ENCODE measurements around the gene FCMR. TPM values are rescaled to one million over a fixed set of nuclear protein-coding genes. Genes with fewer than 3 reads are reported as not detected.

The FCMR gene
- total RNA-seq, 1 donor from 2014 or later, result not detected

- no peaks in the 10 kb centered on the region for H3K9me3 Mint-ChIP-seq (ENCODE audit: low read depth)
- H3K27ac Mint-ChIP-seq (ENCODE audit: unreplicated experiment), result no peak overlapping the region
- no peak overlapping the region for H3K4me3 Mint-ChIP-seq (ENCODE audit: unreplicated experiment)
- TF ChIP-seq, protein P1, sequence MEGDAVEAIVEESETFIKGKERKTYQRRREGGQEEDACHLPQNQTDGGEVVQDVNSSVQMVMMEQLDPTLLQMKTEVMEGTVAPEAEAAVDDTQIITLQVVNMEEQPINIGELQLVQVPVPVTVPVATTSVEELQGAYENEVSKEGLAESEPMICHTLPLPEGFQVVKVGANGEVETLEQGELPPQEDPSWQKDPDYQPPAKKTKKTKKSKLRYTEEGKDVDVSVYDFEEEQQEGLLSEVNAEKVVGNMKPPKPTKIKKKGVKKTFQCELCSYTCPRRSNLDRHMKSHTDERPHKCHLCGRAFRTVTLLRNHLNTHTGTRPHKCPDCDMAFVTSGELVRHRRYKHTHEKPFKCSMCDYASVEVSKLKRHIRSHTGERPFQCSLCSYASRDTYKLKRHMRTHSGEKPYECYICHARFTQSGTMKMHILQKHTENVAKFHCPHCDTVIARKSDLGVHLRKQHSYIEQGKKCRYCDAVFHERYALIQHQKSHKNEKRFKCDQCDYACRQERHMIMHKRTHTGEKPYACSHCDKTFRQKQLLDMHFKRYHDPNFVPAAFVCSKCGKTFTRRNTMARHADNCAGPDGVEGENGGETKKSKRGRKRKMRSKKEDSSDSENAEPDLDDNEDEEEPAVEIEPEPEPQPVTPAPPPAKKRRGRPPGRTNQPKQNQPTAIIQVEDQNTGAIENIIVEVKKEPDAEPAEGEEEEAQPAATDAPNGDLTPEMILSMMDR (IDR thresholded peaks at IDR 0.05), result no peak
- no peaks in the 10 kb centered on the region for H3K4me1 Mint-ChIP-seq (ENCODE audit: low read depth)
- no peaks in the 10 kb centered on the region for H3K36me3 Mint-ChIP-seq (ENCODE audit: low read depth)
- no peak for DNase-seq (ENCODE audit: low spot score)
- H3K27me3 Mint-ChIP-seq (ENCODE audit: low read depth), result peaks cover 30% of the 10 kb centered on the region
These were observed 44.0 kb upstream of the FCMR start for GRCh38 chr1:206965781-206966180.

- peaks cover 16% of the 10 kb centered on the region for H3K27me3 Mint-ChIP-seq (ENCODE audit: low read depth)
- no peak for DNase-seq (ENCODE audit: low spot score)
- no peak overlapping the region for H3K27ac Mint-ChIP-seq (ENCODE audit: unreplicated experiment)
- H3K9me3 Mint-ChIP-seq (ENCODE audit: low read depth), result no peaks in the 10 kb centered on the region
- no peak overlapping the region for H3K4me3 Mint-ChIP-seq (ENCODE audit: unreplicated experiment)
- TF ChIP-seq, protein P1 (IDR thresholded peaks at IDR 0.05), result no peak
- H3K36me3 Mint-ChIP-seq (ENCODE audit: low read depth), result no peaks in the 10 kb centered on the region
- no peaks in the 10 kb centered on the region for H3K4me1 Mint-ChIP-seq (ENCODE audit: low read depth)
These were observed 42.0 kb upstream of the FCMR start for GRCh38 chr1:206963740-206964139.

- Mint-ChIP-seq H3K4me3 (ENCODE audit: unreplicated experiment) (no peak overlapping the region), H3K36me3 (ENCODE audit: low read depth) (no peaks in the 10 kb centered on the region), H3K27ac (ENCODE audit: unreplicated experiment) (no peak overlapping the region), H3K27me3 (ENCODE audit: low read depth) (peaks cover 11% of the 10 kb centered on the region), H3K4me1 (ENCODE audit: low read depth) (no peaks in the 10 kb centered on the region), H3K9me3 (ENCODE audit: low read depth) (no peaks in the 10 kb centered on the region)
- DNase-seq (ENCODE audit: low spot score), result no peak
- TF ChIP-seq, protein P1 (IDR thresholded peaks at IDR 0.05), result no peak
These were observed 41.5 kb upstream of the FCMR start for GRCh38 chr1:206963119-206963712.

DNA sequence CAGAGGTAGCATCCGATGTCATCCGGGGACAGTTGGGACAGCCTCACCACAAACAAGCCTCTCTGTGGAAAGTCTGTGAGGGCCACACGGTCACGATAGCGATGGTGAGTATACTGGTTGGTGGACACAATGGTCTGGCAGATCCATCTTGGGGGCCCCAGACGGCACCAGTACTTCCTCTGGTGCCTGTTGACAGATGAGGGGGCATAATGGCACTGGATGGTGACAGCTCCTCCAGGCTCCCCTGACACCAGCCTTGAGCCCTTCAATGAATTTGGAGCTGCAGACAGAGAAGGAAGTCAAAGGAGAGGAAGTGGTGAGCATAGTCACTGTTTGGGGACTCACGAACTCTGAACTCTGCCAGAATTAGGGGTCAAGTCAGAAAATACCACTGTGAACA is 40.5 kb upstream of the FCMR start:
- Mint-ChIP-seq H3K4me3 (ENCODE audit: unreplicated experiment) (no peak overlapping the region), H3K36me3 (ENCODE audit: low read depth) (no peaks in the 10 kb centered on the region), H3K27ac (ENCODE audit: unreplicated experiment) (no peak overlapping the region), H3K9me3 (ENCODE audit: low read depth) (no peaks in the 10 kb centered on the region), H3K4me1 (ENCODE audit: low read depth) (no peaks in the 10 kb centered on the region), H3K27me3 (ENCODE audit: low read depth) (peaks cover 9% of the 10 kb centered on the region)
- DNase-seq (ENCODE audit: low spot score), result no peak
- TF ChIP-seq, protein P1 (IDR thresholded peaks at IDR 0.05), result no peak

DNA sequence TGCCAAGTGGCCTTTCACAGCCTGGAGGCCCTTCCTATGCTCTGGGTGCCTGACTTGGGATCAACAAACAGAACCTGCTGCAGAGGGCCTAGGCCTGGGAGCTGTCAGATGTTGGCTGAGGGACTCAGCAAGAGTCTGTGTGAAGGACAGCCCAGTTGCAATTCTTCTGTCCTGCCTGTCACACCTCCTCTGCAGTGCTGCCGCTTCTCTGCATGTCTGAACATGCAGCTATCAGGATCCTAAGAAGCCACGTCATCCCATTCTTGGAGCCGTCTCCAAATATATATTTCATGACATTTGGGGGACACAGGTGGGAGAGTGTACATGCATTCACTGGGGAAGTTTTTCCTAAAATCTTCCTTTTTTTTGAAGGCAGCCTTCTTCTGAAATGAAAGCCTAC is 39.9 kb upstream of the FCMR start:
- no peaks in the 10 kb centered on the region for H3K9me3 Mint-ChIP-seq (ENCODE audit: low read depth)
- H3K36me3 Mint-ChIP-seq (ENCODE audit: low read depth), result no peaks in the 10 kb centered on the region
- no peaks in the 10 kb centered on the region for H3K4me1 Mint-ChIP-seq (ENCODE audit: low read depth)
- no peak overlapping the region for H3K27ac Mint-ChIP-seq (ENCODE audit: unreplicated experiment)
- H3K4me3 Mint-ChIP-seq (ENCODE audit: unreplicated experiment), result no peak overlapping the region
- TF ChIP-seq, protein P1 (IDR thresholded peaks at IDR 0.05), result no peak
- DNase-seq (ENCODE audit: low spot score), result no peak
- peaks cover 9% of the 10 kb centered on the region for H3K27me3 Mint-ChIP-seq (ENCODE audit: low read depth)
